ENCODE data around the gene CMSS1. TPM values are rescaled to one million over a fixed set of nuclear protein-coding genes. Genes with fewer than 3 reads are reported as not detected.

The CMSS1 gene
- total and polyA plus RNA-seq, 9 donors: 14.5 to 54.0 (median 24.9) TPM

- H3K27ac ChIP-seq: no peak overlapping the region
- no peak overlapping the region for H3K4me3 ChIP-seq
- no peak for DNase-seq
- no peak for TF ChIP-seq EP300 (IDR thresholded peaks at IDR 0.05)
- TF ChIP-seq POLR2A (IDR thresholded peaks at IDR 0.05): no peak
- no peak for TF ChIP-seq CTCF (IDR thresholded peaks at IDR 0.05)
- H3K4me1 ChIP-seq (ENCODE audit: insufficient read depth): no peaks in the 10 kb centered on the region
- H3K27me3 ChIP-seq: no peaks in the 10 kb centered on the region
- intact Hi-C loops (cut with DNase I): no loop called here
- H3K36me3 ChIP-seq: no peaks in the 10 kb centered on the region
- no peaks in the 10 kb centered on the region for H3K9me3 ChIP-seq
- 46 to 59% (median 57%) methylated on average over 2 of the region's 2 CpGs for WGBS, 3 donors
Measured at GRCh38 chr3:99881121-99881524, 63.5 kb downstream of the CMSS1 start.

- H3K4me3 ChIP-seq: no peak overlapping the region
- no peaks in the 10 kb centered on the region for H3K4me1 ChIP-seq (ENCODE audit: insufficient read depth)
- no peaks in the 10 kb centered on the region for H3K9me3 ChIP-seq
- WGBS, 3 donors: 89 to 100% (median 100%) methylated on average over 1 of the region's 1 CpG
- no peaks in the 10 kb centered on the region for H3K27me3 ChIP-seq
- TF ChIP-seq EP300 (IDR thresholded peaks at IDR 0.05): no peak
- no peak for TF ChIP-seq POLR2A (IDR thresholded peaks at IDR 0.05)
- no peak for TF ChIP-seq CTCF (IDR thresholded peaks at IDR 0.05)
- intact Hi-C loops (cut with DNase I): no loop called here
- no peak for DNase-seq
- no peak overlapping the region for H3K27ac ChIP-seq
- no peaks in the 10 kb centered on the region for H3K36me3 ChIP-seq
Measured at GRCh38 chr3:99882436-99883137, 64.9 kb downstream of the CMSS1 start.

- Histone ChIP-seq H3K9me3 (no peaks in the 10 kb centered on the region), H3K27me3 (no peaks in the 10 kb centered on the region), H3K4me1 (ENCODE audit: insufficient read depth) (no peaks in the 10 kb centered on the region), H3K27ac (no peak overlapping the region), H3K36me3 (no peaks in the 10 kb centered on the region), H3K4me3 (no peak overlapping the region)
- 80 to 94% (median 94%) methylated on average over 2 of the region's 2 CpGs for WGBS, 3 donors
- TF ChIP-seq EP300 (IDR thresholded peaks at IDR 0.05) (no peak), CTCF (IDR thresholded peaks at IDR 0.05) (no peak), POLR2A (IDR thresholded peaks at IDR 0.05) (no peak)
- no peak for DNase-seq
- intact Hi-C loops (cut with DNase I): no loop called here
Measured at GRCh38 chr3:99883138-99883461, 65.4 kb downstream of the CMSS1 start.

- intact Hi-C loops (cut with DNase I): no loop called here
- H3K27me3 ChIP-seq: no peaks in the 10 kb centered on the region
- H3K4me3 ChIP-seq: no peak overlapping the region
- 96 to 100% (median 100%) methylated on average over 1 of the region's 1 CpG for WGBS, 3 donors
- no peaks in the 10 kb centered on the region for H3K36me3 ChIP-seq
- no peak for DNase-seq
- no peaks in the 10 kb centered on the region for H3K4me1 ChIP-seq (ENCODE audit: insufficient read depth)
- no peak for TF ChIP-seq CTCF (IDR thresholded peaks at IDR 0.05)
- no peak for TF ChIP-seq EP300 (IDR thresholded peaks at IDR 0.05)
- TF ChIP-seq POLR2A (IDR thresholded peaks at IDR 0.05): no peak
- no peaks in the 10 kb centered on the region for H3K9me3 ChIP-seq
- no peak overlapping the region for H3K27ac ChIP-seq
Measured at GRCh38 chr3:99883693-99884092, 66.0 kb downstream of the CMSS1 start.
